COLO668 (cell line): ENCODE measurements around the gene DNAH8.

ENCODE experiments used
- DNase-seq: peaks from one replicate; lab custom pipeline; 2025; ENCODE audit not compliant: unreplicated experiment; lab: John Stamatoyannopoulos, UW

DNAH8 gene

DNA sequence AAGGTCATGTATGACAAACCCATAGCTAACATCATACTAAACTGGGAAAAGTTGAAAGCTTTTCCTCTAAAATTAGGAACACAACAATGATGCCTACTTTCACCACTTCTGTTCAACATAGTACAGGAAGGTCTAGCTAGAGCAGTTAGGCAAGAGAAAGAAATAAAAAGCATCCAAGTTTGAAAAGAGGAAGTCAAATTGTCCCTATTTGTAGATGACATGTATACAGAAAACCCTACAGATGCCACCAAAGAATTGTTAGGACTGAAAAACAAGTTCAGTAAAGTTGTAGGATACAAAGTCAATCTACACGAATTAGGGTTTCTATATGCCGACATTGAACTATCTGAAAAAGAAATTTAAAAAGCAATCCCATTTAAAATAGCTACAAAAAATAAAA, 244.0 kb downstream of the DNAH8 start:
- no peak for DNase-seq

DNA sequence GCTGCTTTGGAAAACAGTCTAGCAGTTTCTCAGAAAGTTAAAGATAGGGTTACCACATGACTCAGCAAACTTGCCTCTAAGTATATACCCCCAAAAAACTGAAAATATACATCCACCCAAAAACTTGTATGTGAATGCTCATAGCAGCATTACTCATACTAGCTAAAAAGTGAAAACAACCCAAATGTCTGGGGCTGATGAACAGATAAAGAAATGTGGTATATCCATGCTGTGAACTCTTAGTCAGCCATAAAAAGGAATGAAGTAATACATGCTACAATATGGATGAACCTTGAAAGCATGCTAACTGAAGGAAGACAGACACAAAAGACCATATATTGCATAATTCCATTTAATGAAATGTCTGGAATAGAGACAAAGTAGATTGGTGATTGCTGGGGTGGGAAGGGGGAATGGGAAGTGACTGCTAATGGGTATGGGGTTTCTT, 253.6 kb downstream of the DNAH8 start:
- no peak for DNase-seq

DNA sequence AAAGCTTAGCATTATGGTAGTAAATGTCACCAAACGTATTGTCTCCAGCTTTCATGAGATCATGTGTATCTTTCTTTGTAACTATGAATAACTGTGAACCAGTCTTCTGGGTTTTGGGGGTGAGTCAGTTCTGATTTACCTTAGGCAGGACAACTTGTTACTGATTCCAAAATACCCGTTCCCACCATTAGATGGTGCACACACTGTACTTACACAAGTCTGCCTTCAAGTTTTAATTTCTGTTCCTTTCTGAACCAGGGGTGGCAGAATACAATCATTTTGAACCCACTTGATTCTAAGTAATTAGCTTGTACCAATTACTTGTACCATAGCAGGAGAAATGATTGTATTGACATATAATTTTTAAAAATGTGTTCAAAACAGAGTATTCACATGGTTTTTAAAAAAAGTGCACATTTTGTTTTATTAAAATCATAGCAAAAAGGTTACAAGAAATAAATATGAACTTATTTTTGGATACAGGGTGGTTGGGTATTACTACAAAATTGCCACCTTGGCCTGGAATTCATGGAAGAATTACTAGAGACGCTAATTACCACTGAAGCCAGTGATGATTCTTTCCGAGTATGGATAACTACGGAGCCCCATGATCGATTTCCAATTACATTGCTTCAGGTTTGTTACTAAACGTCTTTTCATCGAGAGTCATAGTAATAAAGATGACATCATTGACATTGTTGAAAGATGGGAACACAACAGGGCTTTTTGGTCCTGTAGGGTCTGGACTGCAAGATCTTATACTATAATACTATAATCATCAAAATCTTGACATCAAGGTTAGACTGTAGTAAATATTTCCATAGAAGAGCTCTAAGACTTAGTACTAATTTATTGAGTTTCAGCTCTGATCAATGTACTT, 258.3 kb downstream of the DNAH8 start:
- peak; percentile 2 for DNase-seq

DNA sequence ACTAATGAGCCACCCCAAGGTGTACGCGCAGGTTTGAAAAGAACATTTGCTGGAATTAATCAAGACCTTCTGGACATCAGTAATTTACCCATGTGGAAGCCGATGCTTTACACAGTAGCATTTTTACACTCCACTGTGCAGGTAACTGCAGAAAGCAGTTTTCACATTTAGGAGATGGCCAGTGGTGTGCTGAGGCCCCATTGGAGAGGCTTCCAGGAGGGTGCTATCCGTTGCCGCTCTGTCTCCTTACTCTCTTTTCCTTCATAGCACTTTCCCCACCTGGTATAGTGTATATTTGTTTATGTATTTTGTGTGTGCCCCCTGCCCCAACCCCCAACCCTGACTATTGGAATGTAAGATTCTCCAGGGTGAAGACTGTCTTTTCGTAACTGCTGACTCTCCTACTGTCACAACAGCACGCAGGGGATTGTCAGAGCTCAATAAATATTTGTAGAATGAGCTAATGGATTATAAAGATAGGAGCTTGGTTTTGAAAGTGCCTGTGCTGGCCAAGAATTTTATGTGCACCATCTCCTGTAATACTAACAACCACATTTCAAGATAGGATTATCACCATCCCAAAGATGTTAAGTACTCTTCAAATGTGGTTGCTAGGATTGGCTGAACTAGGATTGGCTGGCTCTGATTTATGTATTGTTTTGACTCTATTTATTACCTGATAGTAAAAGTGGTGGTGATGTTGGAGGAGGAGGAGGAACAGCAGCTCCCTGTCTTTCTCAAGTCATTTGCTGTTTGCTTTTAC, 259.5 kb downstream of the DNAH8 start:
- DNase-seq, result no peak

GRCh38 chr6:38975621-38976049, 260.5 kb downstream of the DNAH8 start:
- DNase-seq, result no peak

GRCh38 chr6:38976051-38976450, 260.9 kb downstream of the DNAH8 start:
- no peak for DNase-seq

GRCh38 chr6:38976801-38977500, 261.8 kb downstream of the DNAH8 start:
- DNase-seq, result no peak

- DNase-seq, result no peak
Observed at GRCh38 chr6:38978139-38978704, 263.1 kb downstream of the DNAH8 start.

DNA sequence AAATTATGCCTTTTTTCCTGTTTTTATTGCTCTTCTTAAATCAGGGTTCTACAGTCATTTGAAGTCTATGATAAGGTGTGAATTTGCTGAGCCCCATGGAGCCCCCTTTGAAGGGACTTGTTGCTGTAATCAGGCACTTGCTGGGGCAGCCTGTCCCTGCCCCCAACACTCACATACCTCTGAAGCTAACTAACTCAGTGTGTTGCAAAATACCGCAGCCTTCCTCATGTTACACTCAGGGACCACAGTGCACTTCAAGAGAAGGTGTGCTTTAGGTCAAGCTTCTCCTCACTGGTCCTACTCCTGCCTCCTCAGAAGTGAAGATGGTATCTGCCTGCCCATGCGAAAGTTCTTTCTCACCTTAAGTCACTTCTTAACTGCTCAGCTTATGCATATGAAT, 267.4 kb downstream of the DNAH8 start:
- DNase-seq, result no peak

DNA sequence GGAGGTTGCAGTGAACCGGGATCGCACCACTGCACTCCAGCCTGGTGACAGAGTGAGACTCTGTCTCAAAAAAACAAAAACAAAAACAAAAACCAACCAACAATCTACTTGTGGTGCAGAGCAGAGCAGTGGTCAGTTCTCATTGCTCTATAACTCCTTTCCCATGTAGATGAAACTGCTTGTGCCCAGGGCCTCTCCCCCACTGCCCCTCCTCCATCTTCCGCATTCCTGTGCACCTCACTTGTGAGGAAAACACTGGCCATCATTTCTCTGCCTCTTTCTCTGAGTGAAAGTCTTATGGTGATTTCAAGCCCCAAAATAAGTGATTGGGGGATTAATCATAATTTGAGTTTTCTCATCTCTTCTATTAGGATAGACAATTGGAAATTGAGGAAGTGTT, 269.6 kb downstream of the DNAH8 start:
- DNase-seq, result no peak

- DNase-seq, result no peak
Observed at GRCh38 chr6:38985839-38986238, 270.7 kb downstream of the DNAH8 start.

DNA sequence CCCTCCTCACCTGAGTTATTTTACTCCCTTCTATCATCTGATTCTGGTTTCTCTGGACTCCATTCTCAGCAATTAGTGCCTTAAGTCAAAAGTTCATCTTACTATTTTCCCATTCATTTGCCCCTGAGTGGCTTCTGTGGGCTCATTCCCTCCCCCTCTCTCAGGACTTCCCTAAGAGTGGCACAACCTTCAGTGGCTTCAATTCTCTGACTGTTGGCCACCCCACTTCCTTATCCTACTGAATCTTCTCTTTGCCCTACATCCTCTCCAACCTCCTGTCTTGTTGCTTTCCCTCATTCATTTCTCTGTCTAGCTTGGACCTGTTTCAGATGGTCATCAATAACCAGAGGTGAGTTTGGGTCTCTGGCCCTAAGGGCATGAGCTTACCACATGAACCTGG, 272.4 kb downstream of the DNAH8 start:
- DNase-seq, result no peak

- DNase-seq, result no peak
Observed at GRCh38 chr6:38988736-38989449, 273.8 kb downstream of the DNAH8 start.

- DNase-seq, result no peak
Observed at GRCh38 chr6:38990475-38990874, 275.4 kb downstream of the DNAH8 start.

- DNase-seq, result no peak
Observed at GRCh38 chr6:38996676-38997075, 281.6 kb downstream of the DNAH8 start.

DNA sequence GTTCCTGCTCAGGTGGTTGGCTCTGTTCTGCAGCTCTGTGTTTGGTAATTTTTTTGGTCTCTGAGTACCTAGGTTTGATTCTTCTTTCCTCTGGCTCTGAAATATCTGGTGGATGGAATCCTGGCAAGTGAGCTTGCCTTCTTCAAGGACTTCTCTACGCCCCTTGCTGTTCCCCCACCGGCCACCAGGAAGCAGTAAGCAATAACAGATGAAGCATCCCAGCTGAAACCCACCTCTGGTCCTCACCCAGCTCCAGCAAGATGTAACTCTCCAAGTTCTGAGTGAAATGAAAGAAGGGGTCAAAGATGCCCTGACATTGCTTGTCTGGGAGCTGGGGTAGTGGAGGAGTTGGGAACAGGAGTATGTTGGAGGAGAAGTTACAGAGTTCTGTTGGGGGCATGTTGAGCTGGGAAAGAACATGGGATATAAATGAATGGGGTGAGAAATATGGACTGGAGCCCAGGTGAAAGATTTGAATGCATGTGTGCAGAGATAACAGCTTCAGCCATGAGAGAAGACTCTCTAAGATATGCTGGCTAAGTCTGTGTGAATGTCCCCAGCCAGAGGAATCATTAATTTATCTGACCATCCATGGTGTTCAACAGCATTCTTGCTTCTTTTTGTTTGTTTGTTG, 282.1 kb downstream of the DNAH8 start:
- DNase-seq, result peak; percentile 4

DNA sequence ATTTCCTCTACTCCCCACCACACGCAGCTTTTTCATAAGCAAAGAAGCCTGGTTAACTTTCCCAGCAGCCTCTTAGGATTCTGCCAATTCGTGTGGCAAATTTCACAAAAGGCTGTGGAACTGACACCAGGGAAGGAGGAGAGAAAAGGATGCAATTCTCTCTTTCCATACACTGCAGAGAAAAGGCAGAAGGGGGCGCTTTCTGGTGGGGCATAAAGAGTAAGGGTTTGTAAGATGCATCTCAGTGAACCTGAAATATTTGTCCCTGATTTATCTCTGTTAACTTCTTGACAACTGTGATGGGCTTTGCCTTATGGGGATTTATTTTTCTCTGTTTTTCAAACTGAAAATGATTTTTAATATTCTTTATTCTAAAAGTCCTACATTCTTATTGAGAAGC, 288.0 kb downstream of the DNAH8 start:
- DNase-seq, result no peak

DNA sequence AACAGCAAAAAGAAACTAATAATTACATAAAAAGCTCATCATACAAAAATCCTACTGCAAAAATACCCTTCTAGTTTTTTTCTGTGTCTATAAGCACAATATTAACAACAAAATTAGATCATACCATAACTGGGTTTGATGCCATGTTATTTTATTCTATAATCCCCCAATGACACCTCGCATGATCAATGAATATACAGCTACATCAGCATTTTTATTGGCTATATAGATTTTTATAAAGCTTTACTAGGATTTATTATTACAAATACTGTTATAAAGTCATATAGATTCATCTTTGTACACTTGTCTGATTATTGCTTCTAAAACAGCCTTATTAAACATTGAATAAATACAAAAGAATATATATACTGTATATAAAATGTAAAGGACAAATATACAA, 288.4 kb downstream of the DNAH8 start:
- no peak for DNase-seq

GRCh38 chr6:39004801-39005200, 289.7 kb downstream of the DNAH8 start:
- no peak for DNase-seq

DNA sequence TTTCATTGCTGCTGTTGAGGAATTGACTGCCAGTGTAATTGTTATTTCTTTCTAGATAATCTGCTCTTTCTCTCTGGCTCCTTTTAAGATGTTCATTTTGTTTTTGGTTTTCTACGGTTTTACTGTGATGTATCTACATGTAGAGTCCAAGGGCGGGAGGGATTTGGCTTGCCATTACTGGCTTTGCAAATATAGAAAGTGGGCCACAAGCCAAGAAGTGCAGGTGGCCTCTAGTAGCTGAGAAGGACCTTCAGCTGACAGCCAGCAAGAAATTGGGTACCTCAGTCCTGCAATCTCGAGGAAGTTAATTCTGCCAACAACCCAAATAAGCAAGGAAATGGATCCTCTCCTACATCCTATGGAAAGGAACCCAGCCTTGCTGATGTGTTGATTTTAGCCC, 290.7 kb downstream of the DNAH8 start:
- no peak for DNase-seq
